Measurements from ENCODE around the gene OSBPL5.
A peak's percentile ranks its signal among the peaks of the same experiment; 100 is the strongest.

Gene OSBPL5

DNA sequence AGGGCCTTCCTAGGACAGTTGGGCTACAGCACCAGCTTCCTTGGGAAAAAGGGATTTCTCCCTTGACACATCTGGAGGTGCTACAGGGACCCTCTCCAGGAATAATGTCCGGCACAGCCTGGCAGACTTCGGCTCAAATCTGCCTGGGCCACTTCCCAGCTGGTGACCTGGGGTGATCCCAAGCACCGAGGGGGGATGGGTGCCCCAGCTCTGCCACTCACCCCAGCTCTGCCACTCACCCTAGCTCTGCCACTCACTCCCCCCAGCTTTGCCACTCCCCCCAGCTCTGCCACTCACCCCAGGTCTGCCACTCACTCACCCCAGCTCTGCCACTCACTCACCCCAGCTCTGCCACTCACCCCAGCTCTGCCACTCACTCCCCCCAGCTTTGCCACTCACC, 9.9 kb downstream of the OSBPL5 start (continued):
- TF ChIP-seq, protein P1, sequence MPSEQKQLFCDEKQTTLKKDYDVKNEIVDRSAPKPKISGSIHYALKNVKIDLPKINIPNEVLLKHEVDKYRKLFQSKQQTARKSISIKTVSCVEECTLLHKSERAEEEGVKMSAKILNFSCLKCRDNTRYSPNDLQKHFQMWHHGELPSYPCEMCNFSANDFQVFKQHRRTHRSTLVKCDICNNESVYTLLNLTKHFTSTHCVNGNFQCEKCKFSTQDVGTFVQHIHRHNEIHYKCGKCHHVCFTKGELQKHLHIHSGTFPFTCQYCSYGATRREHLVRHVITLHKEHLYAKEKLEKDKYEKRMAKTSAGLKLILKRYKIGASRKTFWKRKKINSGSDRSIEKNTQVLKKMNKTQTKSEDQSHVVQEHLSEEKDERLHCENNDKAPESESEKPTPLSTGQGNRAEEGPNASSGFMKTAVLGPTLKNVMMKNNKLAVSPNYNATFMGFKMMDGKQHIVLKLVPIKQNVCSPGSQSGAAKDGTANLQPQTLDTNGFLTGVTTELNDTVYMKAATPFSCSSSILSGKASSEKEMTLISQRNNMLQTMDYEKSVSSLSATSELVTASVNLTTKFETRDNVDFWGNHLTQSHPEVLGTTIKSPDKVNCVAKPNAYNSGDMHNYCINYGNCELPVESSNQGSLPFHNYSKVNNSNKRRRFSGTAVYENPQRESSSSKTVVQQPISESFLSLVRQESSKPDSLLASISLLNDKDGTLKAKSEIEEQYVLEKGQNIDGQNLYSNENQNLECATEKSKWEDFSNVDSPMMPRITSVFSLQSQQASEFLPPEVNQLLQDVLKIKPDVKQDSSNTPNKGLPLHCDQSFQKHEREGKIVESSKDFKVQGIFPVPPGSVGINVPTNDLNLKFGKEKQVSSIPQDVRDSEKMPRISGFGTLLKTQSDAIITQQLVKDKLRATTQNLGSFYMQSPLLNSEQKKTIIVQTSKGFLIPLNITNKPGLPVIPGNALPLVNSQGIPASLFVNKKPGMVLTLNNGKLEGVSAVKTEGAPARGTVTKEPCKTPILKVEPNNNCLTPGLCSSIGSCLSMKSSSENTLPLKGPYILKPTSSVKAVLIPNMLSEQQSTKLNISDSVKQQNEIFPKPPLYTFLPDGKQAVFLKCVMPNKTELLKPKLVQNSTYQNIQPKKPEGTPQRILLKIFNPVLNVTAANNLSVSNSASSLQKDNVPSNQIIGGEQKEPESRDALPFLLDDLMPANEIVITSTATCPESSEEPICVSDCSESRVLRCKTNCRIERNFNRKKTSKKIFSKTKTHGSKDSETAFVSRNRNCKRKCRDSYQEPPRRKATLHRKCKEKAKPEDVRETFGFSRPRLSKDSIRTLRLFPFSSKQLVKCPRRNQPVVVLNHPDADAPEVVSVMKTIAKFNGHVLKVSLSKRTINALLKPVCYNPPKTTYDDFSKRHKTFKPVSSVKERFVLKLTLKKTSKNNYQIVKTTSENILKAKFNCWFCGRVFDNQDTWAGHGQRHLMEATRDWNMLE (tag by site-specific recombination; conservative IDR thresholded peaks at IDR 0.05; ENCODE audit: low read depth) = no peak

- Histone ChIP-seq H3K4me1 (ENCODE audit: control insufficient read depth, insufficient read depth, low read length) (no peaks in the 10 kb centered on the region), H3K36me3 (ENCODE audit: control insufficient read depth in 2 of 2, insufficient read depth in 1 of 2, low read length in 2 of 2) (no peaks in the 10 kb centered on the region), H3K27ac (ENCODE audit: extremely low read depth, low read depth, low read length) (no peak overlapping the region), H3K9me3 (ENCODE audit: control insufficient read depth, insufficient read depth, low read depth, low read length) (no peaks in the 10 kb centered on the region), H3K4me3 (ENCODE audit: low read depth, low read length) (no peak overlapping the region)
- CTCF ChIA-PET = no interaction called here
- POLR2A ChIA-PET = no interaction called here
- TF ChIP-seq GLIS1 (tag by site-specific recombination; IDR thresholded peaks at IDR 0.05) = peak; percentile 85
- no peak for TF ChIP-seq ZNF488 (tag by site-specific recombination; IDR thresholded peaks at IDR 0.05)
- no peak for TF ChIP-seq ZNF580 (tag by site-specific recombination; IDR thresholded peaks at IDR 0.05)
- TF ChIP-seq ZNF776 (tag by site-specific recombination; IDR thresholded peaks at IDR 0.05; ENCODE audit: borderline replicate concordance) = no peak
- TF ChIP-seq ZNF596 (tag by site-specific recombination; IDR thresholded peaks at IDR 0.05) = no peak
- TF ChIP-seq ZNF423 (tag by site-specific recombination; IDR thresholded peaks at IDR 0.05) = peak; percentile 92
- no peak for TF ChIP-seq ZFP69B (tag by site-specific recombination; IDR thresholded peaks at IDR 0.05)
- TF ChIP-seq ZNF184 (tag by site-specific recombination; IDR thresholded peaks at IDR 0.05) = no peak
- TF ChIP-seq EGR2 (tag by site-specific recombination; IDR thresholded peaks at IDR 0.05; ENCODE audit: low read depth) = peak; percentile 50; the same call in 1 of the 2 replicates
- TF ChIP-seq GLI2 (tag by site-specific recombination; IDR thresholded peaks at IDR 0.05; ENCODE audit: borderline replicate concordance, low read depth) = no peak
- no peak for TF ChIP-seq ZNF544 (tag by site-specific recombination; IDR thresholded peaks at IDR 0.05)
- 0 out of 2 replicates have a peak, but pooled peaks have one; percentile 27 for TF ChIP-seq PATZ1 (tag by site-specific recombination; IDR thresholded peaks at IDR 0.05)
- no peak for TF ChIP-seq ZNF266 (tag by site-specific recombination; IDR thresholded peaks at IDR 0.05; ENCODE audit: low read depth)
- TF ChIP-seq ZNF529 (tag by site-specific recombination; IDR thresholded peaks at IDR 0.05; ENCODE audit: insufficient replicate concordance) = no peak
- TF ChIP-seq YY2 (tag by site-specific recombination; IDR thresholded peaks at IDR 0.05) = no peak
- TF ChIP-seq ZNF302 (tag by site-specific recombination; IDR thresholded peaks at IDR 0.05; ENCODE audit: low read depth) = no peak
- no peak for TF ChIP-seq ZNF354C (tag by site-specific recombination; IDR thresholded peaks at IDR 0.05; ENCODE audit: borderline replicate concordance, low read depth)
- peak; percentile 88 for TF ChIP-seq ZIC2 (tag by site-specific recombination; IDR thresholded peaks at IDR 0.05)
- TF ChIP-seq ZBTB8A (tag by site-specific recombination; IDR thresholded peaks at IDR 0.05) = peak; percentile 63
- TF ChIP-seq GLI4 (tag by site-specific recombination; IDR thresholded peaks at IDR 0.05) = no peak
- TF ChIP-seq ZNF18 (tag by site-specific recombination; IDR thresholded peaks at IDR 0.05) = no peak
- TF ChIP-seq IKZF3 (tag by site-specific recombination; IDR thresholded peaks at IDR 0.05) = no peak
- TF ChIP-seq, protein P2, sequence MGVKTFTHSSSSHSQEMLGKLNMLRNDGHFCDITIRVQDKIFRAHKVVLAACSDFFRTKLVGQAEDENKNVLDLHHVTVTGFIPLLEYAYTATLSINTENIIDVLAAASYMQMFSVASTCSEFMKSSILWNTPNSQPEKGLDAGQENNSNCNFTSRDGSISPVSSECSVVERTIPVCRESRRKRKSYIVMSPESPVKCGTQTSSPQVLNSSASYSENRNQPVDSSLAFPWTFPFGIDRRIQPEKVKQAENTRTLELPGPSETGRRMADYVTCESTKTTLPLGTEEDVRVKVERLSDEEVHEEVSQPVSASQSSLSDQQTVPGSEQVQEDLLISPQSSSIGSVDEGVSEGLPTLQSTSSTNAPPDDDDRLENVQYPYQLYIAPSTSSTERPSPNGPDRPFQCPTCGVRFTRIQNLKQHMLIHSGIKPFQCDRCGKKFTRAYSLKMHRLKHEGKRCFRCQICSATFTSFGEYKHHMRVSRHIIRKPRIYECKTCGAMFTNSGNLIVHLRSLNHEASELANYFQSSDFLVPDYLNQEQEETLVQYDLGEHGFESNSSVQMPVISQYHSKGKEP (tag by site-specific recombination; IDR thresholded peaks at IDR 0.05) = no peak
- no peak for TF ChIP-seq ZNF248 (tag by site-specific recombination; IDR thresholded peaks at IDR 0.05)
- no peak for TF ChIP-seq ZNF660 (tag by site-specific recombination; IDR thresholded peaks at IDR 0.05)
Measured at GRCh38 chr11:3154001-3154599, 11.0 kb downstream of the OSBPL5 start.

All from HEK293 (cell line).